Left renal cortex interstitium (tissue), 4 donors: Measurements from ENCODE around the gene TOLLIP. TPM values are rescaled to one million over a fixed set of nuclear protein-coding genes. Genes with fewer than 3 reads are reported as not detected.
A peak's percentile ranks its signal among the peaks of the same experiment; 100 is the strongest.
"Not testable (repeated sequence)": the region's sequence is repeated elsewhere in the genome, so short reads cannot be mapped to it uniquely, and the experiment has no call there.

Experiments
- DNase-seq, 4 donors: peaks; one replicate each; pipeline ENCODE4 v3.0.0-alpha.2; 2013; ENCODE audit warnings: low read depth in 4 of 4, low spot score in 2 of 4, missing footprints in 1 of 4
- polyA plus RNA-seq, 4 donors: library from polyadenylated mRNA; unstranded; fragments of 120-200 nt; gene quantifications; one replicate each; pipeline ENCODE4 v1.2.1, GENCODE V29; 2013; ENCODE audit not compliant: insufficient read length in 4 of 4

Gene TOLLIP
- polyA plus RNA-seq, 4 donors = 33.0 to 51.5 (median 45.6) TPM

DNA sequence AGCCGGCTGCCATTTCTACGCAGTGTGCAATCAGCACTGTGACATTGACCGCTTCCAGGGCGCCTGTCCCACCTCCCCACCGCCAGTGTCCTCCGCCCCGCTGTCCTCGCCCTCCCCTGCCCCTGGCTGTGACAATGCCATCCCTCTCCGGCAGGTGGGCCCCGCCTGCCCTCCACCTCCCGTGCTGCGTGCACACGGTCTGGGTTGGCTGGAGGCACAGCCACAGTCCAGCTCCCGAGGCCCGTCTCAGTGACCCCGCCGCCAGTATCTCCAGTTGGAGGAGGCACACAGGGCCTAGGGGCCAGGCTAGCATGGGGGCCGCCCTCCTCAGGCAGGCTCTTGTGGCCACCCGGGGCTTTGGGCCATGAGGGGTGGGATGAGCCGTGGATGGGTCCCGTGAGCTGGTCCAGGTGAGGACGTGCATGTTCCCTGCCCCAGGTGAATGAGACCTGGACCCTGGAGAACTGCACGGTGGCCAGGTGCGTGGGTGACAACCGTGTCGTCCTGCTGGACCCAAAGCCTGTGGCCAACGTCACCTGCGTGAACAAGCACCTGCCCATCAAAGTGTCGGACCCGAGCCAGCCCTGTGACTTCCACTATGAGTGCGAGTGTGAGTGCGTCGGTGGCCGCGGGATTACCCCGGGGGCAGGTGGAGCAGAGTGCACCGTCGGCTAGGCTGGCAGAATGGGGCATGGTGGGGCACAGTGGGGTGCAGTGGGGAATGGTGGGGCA lies 56.9 kb downstream of the TOLLIP start:
- DNase-seq = no peak

- no peak for DNase-seq
Measured at GRCh38 chr11:1251236-1251770, 58.1 kb downstream of the TOLLIP start.

DNA sequence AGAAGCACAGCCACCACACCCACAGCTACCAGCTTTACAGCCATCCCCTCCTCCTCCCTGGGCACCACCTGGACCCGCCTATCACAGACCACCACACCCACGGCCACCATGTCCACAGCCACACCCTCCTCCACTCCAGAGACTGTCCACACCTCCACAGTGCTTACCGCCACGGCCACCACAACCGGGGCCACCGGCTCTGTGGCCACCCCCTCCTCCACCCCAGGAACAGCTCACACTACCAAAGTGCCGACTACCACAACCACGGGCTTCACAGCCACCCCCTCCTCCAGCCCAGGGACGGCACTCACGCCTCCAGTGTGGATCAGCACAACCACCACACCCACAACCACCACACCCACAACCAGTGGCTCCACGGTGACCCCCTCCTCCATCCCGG lies 59.0 kb downstream of the TOLLIP start:
- DNase-seq = not testable (repeated sequence)

DNA sequence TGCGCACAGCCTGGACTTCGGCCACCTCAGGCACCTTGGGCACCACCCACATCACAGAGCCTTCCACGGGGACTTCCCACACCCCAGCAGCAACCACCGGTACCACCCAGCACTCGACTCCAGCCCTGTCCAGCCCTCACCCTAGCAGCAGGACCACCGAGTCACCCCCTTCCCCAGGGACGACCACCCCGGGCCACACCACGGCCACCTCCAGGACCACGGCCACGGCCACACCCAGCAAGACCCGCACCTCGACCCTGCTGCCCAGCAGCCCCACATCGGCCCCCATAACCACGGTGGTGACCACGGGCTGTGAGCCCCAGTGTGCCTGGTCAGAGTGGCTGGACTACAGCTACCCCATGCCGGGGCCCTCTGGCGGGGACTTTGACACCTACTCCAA lies 60.5 kb downstream of the TOLLIP start:
- DNase-seq = not testable (repeated sequence)

DNA sequence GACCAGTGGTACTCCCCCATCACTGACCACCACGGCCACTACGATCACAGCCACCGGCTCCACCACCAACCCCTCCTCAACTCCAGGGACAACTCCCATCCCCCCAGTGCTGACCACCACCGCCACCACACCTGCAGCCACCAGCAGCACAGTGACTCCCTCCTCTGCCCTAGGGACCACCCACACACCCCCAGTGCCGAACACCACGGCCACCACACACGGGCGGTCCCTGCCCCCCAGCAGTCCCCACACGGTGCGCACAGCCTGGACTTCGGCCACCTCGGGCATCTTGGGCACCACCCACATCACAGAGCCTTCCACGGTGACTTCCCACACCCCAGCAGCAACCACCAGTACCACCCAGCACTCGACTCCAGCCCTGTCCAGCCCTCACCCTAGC lies 62.4 kb downstream of the TOLLIP start:
- DNase-seq = not testable (repeated sequence)

DNA sequence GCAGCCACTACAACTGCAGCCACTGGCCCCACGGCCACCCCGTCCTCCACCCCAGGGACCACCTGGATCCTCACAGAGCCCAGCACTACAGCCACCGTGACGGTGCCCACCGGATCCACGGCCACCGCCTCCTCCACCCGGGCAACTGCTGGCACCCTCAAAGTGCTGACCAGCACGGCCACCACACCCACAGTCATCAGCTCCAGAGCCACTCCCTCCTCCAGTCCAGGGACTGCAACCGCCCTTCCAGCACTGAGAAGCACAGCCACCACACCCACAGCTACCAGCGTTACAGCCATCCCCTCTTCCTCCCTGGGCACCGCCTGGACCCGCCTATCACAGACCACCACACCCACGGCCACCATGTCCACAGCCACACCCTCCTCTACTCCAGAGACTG lies 63.1 kb downstream of the TOLLIP start:
- not testable (repeated sequence) for DNase-seq

DNA sequence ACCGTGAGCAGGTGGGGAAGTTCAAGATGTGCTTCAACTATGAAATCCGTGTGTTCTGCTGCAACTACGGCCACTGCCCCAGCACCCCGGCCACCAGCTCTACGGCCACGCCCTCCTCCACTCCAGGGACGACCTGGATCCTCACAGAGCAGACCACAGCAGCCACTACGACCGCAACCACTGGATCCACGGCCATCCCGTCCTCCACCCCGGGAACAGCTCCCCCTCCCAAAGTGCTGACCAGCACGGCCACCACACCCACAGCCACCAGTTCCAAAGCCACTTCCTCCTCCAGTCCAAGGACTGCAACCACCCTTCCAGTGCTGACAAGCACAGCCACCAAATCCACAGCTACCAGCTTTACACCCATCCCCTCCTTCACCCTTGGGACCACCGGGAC lies 63.7 kb downstream of the TOLLIP start:
- not testable (repeated sequence) for DNase-seq

DNA sequence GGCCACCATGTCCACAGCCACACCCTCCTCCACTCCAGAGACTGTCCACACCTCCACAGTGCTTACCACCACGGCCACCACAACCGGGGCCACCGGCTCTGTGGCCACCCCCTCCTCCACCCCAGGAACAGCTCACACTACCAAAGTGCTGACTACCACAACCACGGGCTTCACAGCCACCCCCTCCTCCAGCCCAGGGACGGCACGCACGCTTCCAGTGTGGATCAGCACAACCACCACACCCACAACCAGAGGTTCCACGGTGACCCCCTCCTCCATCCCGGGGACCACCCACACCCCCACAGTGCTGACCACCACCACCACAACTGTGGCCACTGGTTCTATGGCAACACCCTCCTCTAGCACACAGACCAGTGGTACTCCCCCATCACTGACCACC lies 64.9 kb downstream of the TOLLIP start:
- DNase-seq = not testable (repeated sequence)

DNA sequence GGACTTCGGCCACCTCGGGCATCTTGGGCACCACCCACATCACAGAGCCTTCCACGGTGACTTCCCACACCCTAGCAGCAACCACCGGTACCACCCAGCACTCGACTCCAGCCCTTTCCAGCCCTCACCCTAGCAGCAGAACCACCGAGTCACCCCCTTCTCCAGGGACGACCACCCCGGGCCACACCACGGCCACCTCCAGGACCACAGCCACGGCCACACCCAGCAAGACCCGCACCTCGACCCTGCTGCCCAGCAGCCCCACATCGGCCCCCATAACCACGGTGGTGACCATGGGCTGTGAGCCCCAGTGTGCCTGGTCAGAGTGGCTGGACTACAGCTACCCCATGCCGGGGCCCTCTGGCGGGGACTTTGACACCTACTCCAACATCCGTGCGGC lies 65.9 kb downstream of the TOLLIP start:
- DNase-seq = not testable (repeated sequence)

GRCh38 chr11:1242751-1243150 lies 66.7 kb downstream of the TOLLIP start:
- not testable (repeated sequence) for DNase-seq

DNA sequence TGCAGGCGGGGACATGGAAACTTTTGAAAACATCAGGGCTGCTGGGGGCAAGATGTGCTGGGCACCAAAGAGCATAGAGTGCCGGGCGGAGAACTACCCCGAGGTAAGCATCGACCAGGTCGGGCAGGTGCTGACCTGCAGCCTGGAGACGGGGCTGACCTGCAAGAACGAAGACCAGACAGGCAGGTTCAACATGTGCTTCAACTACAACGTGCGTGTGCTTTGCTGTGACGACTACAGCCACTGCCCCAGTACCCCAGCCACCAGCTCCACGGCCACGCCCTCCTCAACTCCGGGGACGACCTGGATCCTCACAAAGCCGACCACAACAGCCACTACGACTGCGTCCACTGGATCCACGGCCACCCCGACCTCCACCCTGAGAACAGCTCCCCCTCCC lies 67.1 kb downstream of the TOLLIP start:
- DNase-seq = no peak

- no peak for DNase-seq
Measured at GRCh38 chr11:1241706-1242105, 67.7 kb downstream of the TOLLIP start.

DNA sequence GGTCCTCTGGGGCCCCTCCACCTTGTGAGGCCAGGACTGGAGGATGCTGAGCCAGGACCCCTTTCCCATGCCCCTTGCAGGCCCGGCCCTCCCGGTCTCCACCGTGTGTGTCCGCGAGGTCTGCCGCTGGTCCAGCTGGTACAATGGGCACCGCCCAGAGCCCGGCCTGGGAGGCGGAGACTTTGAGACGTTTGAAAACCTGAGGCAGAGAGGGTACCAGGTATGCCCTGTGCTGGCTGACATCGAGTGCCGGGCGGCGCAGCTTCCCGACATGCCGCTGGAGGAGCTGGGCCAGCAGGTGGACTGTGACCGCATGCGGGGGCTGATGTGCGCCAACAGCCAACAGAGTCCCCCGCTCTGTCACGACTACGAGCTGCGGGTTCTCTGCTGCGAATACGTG lies 68.7 kb downstream of the TOLLIP start:
- no peak for DNase-seq

- no peak for DNase-seq
Measured at GRCh38 chr11:1239596-1240205, 69.7 kb downstream of the TOLLIP start.

- DNase-seq = peak; percentile 13 to 50 (median 29)
Measured at GRCh38 chr11:1238767-1239595, 70.5 kb downstream of the TOLLIP start.

- DNase-seq = no peak
Measured at GRCh38 chr11:1237851-1238250, 71.6 kb downstream of the TOLLIP start.

DNA sequence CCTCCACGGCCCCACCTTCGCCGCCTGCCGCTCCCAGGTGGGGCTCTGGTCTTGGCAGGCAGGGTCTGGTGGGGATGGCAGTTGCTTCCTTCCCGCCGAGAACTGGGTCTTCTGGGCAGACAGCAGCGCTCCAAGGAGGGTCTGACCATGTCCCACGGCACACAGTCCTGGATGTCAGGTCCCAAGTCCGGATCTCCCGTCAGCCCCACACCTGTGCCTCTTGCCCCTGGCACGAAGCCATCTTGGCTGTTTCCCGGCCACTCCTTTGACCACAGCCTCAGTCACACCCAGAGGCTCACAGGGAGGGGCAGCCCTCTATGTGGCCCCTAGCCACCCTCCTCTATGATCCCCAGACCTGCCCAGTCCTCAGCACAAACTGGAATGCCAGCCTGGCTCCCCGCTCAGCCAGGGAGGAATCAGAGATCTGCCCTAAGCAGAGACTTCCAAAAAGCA lies 72.3 kb downstream of the TOLLIP start:
- DNase-seq = no peak

DNA sequence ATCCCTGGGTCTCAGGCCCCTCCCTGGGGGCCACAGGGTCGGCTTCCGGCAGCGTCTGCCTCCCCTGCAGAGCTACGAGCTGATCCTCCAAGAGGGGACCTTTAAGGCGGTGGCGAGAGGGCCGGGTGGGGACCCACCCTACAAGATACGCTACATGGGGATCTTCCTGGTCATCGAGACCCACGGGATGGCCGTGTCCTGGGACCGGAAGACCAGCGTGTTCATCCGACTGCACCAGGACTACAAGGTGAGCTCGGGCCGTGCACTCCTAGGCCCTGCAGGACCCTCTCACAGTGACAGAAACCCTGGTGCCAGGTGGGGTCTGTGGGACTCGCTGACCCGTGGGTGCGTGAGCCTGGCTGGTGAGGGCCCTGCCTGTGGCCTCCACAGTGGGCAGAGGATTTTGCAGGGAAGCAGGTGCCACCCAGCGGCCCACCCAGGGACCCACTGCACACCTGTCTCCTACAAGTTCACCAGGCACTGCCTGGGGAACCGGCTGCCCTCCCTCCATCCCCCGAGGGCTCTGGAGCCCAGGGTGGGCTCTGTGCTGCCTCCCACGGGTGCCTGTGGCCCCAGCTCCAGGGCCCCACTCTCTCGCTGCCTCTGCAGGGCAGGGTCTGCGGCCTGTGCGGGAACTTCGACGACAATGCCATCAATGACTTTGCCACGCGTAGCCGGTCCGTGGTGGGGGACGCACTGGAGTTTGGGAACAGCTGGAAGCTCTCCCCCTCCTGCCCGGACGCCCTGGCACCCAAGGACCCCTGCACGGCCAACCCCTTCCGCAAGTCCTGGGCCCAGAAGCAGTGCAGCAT lies 72.9 kb downstream of the TOLLIP start:
- no peak for DNase-seq

- no peak for DNase-seq
Measured at GRCh38 chr11:1235901-1236315, 73.5 kb downstream of the TOLLIP start.

DNA sequence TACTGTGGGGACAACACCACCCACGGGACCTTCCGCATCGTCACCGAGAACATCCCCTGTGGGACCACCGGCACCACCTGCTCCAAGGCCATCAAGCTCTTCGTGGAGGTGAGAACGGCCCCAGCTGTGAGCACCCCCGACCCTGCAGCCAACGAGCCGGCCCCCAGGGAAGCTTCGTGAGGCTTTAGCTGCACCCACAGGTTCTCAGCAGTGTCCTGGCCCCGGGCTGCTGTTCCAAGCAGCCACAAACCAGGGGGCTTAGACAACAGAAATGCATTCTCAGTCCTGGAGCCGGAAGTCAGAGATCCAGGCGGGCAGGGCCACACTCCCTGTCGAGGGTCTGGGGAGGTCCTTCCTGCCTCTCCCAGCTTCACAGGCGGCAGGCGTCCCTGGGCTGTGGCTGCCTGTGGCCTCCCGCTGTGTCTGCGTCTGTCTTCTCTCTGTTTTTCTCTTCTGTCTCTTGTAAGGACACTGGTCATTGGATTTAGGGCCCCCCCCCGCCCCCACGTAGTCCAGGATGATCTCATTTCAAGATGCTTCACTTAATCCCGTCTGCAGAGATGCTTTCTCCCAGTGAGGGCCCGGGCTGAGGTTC lies 74.0 kb downstream of the TOLLIP start:
- no peak for DNase-seq
